Measurements from ENCODE around the gene SLC9A2.

The SLC9A2 gene

GRCh38 chr2:102621630-102622029, 2.3 kb downstream of the SLC9A2 start:
- DNase-seq = no peak

DNA sequence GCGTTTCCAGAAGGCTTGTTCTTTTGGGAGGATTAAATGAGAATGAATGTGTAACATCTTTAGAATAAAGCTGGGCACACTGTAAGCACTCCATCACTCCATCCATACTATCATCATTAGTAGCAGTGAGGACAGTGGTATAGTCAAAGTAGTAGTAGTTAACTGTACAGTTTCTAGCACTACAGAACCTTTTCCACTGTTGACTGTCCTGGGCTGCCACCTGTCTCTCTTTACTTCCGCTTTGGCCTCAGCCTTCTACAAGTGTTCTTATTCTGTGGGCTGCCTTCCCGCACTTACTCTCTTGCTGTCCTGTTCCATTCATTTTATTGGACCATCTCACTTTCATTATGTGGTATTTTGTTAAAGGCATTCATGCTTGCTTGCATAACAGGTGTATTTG, 3.3 kb downstream of the SLC9A2 start:
- DNase-seq = no peak

DNA sequence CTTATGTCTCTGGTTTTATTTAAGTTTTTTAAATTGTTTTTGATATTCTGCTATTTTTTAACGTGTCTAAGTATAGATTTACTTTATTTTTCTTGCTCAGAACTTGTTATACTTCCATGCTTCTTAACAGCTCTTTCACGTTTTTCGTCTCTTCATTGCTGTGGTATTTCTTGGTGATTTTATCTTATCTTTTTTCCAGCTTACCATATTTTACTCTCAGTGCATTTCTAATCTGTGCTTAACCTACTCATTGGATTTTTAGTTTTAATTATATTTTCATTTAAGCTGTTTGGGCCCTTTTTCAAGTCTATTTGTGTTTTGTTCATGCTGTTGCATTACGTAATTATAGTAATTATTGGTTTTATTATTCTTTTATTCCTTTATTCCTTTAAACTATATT, 11.1 kb downstream of the SLC9A2 start:
- DNase-seq = no peak

DNA sequence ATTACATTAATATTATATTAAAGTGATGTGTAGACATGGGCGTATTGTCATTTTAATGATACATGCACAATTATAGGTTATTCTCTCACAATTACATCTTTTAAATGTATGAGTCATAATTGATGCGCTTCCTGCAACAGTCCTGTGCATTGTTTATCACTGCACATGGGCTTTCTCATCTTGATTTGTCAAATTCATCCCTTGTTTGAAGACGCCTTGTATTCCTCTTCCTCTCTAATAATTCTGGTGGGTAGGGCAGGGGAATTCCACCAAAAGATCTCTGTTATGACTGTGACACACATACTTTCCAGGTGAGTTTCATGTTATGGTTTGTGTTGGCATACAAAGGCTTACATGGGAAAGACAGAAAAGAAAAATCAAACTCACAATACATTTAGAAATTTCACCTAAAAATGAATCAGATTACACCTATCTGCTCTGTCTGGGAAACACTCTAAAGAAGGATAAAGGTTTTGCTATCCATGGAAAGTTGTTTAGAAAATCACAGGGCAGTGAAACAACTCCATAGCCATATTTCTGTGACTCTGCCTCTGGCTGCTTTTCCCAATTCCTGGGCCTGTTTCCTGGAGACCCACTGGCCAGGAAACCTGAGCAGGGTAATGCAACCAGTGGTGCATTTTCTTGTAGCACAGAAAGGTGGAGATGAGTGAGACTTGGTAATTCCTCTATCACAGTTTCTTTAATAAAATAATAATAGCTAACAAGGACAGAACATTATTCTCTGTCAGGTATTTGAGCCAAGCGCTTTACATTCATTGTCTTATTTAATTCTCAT, 13.2 kb downstream of the SLC9A2 start:
- DNase-seq = no peak

DNA sequence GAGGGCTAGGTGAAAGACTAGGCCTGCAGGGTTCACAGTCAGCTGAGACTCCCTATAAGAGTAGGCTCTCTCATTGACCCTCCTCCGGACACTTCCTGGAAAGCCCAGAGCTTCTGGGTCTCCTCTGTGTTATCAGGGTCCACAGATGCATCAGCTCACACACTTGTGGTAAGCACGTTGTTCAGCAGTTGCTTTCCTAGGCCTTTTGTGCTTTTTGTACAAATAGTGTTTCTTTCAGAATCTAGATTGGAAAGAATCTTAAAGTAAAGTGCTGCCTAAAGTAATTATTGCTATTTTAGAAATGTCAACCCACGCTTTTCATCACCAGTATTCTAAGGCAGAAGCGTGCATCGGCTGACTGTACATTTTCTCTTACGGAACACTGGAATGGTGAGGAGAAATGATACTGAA, 15.5 kb downstream of the SLC9A2 start:
- no peak for DNase-seq

- DNase-seq = no peak
These were observed 16.0 kb downstream of the SLC9A2 start for GRCh38 chr2:102635317-102635716.

DNA sequence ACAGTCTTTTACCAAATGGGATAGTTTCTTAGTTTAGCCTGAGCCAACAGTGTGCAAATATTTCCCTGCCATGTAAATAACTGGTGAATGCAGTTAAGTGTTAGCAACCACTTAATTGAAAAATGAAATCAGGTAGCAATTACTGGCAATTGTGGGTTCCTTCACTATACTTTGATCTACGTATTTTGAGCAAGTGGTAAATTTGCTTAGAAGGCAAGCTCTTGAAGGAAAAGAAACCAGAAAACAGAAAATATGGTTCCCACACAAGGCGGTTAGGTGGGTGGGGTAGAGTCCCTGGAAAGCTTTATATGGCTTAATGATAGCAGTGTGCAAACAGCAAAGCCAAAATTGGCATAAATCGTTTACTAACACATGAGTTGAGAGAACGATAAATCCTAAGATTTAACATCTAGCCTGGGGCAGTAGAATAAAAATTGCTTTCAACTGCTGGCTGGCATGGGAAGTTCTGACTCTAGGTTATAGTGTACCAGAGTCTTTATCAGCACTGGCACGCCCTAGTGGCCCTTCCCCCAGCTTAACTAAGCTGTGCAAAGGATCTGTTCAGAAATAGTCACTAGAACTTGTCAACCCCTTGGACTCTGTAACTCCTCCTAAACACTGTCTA, 17.0 kb downstream of the SLC9A2 start:
- DNase-seq = no peak

DNA sequence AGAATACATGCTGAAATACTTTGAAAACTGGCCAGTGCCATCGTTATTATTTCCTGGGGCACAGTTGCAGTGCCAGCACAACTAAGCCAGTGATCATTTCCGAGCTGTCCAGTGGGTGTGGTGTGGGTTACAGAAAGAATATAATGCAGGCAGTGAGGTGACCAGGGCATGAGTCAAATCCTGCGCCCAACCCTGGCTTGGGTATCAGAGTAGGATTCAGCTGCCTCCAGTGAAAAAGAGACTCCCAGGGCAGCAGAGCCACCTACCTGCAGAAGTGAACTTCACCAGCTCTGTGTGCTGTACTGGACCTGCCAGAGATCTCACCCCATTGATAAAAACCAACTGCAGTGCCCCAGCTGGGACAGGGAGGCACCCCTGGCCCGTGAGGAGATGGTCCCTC, 18.0 kb downstream of the SLC9A2 start:
- DNase-seq = no peak

DNA sequence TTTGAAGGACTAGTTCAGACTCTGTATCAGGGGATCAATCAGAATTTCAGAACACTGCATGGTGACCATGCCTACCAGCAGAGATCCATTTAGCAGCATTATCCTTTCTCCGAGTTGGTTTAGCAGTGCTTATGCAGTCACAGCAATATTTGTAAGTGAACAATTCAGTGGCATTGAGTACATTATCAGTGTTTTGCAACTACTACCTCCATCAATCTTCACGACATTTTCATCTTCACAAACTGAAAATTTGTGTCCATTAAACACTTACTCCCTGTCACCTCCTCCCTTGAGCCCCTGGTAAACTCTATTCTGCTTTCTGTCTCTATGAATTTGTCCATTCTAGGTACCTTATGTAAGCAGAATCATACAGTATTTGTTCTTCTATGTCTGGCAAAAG, 20.1 kb downstream of the SLC9A2 start:
- no peak for DNase-seq

- DNase-seq = no peak
These were observed 32.8 kb downstream of the SLC9A2 start for GRCh38 chr2:102652126-102652525.

- DNase-seq = no peak
These were observed 38.4 kb downstream of the SLC9A2 start for GRCh38 chr2:102657770-102658169.

DNA sequence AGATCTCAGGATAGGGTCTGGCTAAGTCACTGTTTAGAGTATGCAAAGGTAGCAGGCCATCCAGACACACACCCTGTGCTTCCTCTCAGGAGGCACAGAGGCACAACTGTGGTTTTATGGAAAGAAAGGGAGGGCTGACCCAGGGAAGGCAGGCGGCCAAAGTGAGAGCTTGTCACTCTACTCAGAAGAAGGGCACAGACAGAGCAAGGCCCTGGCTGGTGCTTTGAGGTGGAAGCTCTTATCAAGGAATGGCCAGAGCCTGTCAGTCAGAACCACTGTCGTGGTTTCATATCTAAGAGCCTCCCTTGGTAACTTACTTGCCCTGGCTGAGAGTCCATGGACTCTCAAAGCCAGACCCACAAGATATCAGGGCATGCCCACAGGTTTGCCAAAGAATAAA, 40.7 kb downstream of the SLC9A2 start:
- DNase-seq = no peak

- no peak for DNase-seq
These were observed 41.2 kb downstream of the SLC9A2 start for GRCh38 chr2:102660574-102660973.

DNA sequence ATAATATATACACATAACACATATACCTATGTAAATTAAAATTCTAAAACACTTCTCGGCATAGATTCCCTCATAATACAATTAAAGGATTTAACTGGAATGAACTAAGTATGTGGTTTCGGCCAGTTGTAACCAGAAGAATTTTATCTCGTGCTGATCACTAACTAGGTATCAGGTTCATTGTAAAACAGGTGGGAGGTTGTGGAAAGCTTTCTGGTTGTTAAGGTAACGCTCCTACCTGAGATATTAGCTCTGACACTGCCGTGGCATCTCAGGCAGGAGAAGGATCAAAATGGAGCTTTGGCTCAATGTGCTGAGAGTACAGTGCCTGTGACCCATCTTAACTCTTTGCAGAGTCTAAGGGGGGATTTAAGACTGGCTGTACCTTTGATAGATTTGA, 42.5 kb downstream of the SLC9A2 start:
- no peak for DNase-seq

DNA sequence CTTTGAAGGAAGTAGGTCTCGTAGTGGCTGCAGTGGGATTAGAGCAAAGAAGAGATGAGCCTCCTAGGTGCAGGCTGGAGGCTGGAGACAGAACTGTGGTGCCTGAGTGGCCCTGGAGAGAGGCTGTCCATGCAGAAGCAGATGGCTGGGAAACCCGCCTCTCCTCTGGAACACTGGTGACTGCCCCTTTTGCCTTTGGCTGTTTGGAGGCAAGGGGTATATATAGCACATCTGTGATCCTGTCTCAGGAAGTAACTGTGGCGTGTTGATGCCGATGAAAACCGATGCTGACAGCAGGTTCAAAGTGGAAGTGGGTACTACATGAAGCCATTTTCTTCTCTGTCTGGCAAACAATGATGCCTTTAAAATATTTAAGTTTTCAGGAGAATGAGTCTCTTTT, 43.5 kb downstream of the SLC9A2 start:
- DNase-seq = no peak

DNA sequence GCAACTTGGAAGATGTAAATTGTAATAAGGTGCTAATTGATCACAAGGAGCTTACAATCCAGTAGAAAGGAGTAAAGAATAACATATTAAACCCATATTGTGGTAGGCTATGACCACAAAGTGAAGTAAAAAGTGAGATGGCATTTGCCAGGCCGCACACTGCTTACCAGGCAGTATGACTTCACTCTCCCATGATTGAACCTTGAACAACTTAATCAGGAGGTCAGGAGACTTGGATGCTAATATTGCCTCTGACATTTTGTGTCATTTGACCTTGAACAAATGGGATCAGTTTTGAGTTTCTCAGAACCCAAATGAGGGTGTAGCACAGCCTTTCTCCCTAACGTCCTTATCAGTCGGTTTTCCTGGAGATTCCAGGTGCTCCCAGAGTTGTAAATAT, 44.0 kb downstream of the SLC9A2 start:
- DNase-seq = no peak

DNA sequence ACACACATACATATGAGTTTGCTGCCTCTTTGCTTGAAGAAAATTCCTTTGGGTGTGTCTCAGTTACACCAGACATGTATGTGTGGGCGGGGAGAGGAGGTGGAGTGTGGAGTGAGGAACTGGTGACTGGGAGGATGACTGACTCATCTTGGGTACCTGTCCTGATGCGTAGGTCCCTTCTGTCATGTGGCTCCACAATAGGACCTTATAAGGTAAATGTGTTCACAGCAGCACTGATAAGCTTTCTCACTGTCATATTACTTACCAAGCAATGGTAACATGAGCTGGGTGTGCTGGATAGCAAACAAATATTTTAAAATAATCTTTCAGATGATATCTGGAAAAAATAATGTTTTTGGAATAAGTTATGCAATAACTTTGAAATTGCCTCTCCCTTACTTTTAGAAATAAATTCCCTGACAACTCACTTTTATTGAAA, 45.1 kb downstream of the SLC9A2 start:
- no peak for DNase-seq

GRCh38 chr2:102667072-102667471, 47.7 kb downstream of the SLC9A2 start:
- DNase-seq = no peak

DNA sequence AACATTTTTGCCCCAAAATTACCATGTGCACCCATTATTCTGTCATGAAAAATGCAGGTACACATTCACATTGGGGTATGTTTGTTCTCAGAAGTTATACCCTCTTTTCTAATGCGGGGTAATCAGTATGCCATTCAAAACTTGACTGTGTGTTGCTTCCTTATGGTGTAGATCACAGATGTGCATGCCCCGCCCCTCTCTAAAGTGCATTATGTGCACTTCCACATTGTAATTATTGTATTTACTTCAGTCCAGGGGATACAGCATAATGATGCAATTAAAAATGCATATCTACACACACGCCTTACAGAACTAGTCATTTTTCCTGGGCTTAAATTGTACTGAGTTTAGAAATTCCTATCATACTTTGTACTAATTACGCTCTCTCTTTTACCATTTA, 48.8 kb downstream of the SLC9A2 start:
- no peak for DNase-seq

DNA sequence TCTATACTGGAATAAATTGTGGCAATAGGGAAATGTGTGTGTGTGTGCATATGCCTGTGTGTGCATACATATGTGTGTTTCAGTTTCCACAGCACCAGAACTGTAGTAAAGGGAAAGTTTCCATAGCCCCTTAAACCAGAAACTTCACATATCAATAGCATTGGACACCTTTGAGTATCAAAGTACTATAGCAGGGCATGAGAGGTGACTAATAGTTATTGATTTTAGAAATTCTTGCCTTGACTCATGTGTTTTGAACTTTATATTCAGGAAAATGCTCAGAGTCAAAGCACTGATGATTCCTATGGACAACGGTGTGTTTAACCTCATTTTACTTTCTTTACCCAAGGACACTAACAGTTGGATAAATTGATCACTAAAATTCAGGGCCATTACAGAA, 50.0 kb downstream of the SLC9A2 start:
- no peak for DNase-seq

GRCh38 chr2:102672107-102672776, 52.9 kb downstream of the SLC9A2 start:
- no peak for DNase-seq

DNA sequence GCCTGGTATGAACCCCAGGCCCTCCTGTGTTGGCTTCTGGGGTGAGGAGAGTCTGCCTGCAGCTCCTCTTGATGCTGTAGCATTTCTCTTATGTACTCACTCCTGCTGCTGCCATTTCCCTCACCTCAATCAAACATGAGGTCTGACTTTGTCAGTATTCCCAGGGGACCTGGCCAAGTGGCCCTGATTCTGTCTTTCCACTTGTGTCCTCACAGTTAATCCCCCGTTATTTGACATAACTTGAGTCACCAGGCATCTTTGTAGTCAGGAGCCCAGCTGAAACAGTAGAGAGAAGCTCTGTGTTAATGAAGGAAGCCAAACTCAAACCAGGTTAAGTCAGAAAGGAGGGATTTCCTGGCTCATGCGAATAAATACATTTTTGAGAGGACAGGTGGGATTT, 55.0 kb downstream of the SLC9A2 start:
- DNase-seq = no peak

DNA sequence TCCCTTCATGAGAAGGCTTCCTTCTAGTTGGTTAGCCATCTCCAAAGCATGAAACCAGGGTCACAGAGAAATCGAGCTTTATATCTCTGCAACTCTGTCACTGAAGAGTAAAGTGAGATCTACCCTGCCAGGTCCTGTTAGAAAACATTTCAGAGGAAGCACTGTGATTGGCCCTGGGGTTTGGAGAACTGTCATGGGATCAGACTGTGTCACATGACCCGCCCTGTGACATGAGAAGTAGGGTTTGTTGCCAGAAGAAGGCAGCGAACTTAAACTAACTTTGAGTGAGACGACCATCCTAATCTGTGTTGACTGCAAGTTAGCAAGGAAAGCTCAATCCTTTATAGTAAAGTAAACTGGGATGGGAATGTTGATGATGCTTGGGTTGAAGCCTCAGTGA, 55.5 kb downstream of the SLC9A2 start:
- no peak for DNase-seq
